Left lung (tissue), 10 donors: Measurements from ENCODE around the gene SPSB4. TPM values are rescaled to one million over a fixed set of nuclear protein-coding genes. Genes with fewer than 3 reads are reported as not detected.

Experiments
- ATAC-seq: fragments of 200-7000 bp; cut with Tn5 transposase; one replicate; pipeline ENCODE4 v1.9.1; 2020; ENCODE audit warnings: moderate library complexity
- DNase-seq, 4 donors: peaks; one replicate each; pipeline ENCODE4 v3.0.0-alpha.2; 2013 to 2020
- H3K27ac ChIP-seq, 2 donors: fragments of 200-600 bp; sonication (generic) in 1 of 2; one replicate each; pipeline versions ENCODE4 v1.5.0 to v1.8.0; 2020 to 2021
- H3K27me3 ChIP-seq, 2 donors: fragments of 200-600 bp; sonication (generic) in 1 of 2; one replicate each; pipeline versions ENCODE4 v1.5.0 to v1.8.0; 2020 to 2021
- H3K36me3 ChIP-seq, 2 donors: fragments of 200-600 bp; sonication (generic) in 1 of 2; one replicate each; pipeline versions ENCODE4 v1.5.0 to v1.8.0; 2020 to 2021
- H3K4me1 ChIP-seq, 2 donors: fragments of 200-600 bp; one replicate each; pipeline ENCODE4 v1.8.0; 2021
- H3K4me3 ChIP-seq, 2 donors: fragments of 200-600 bp; sonication (generic) in 1 of 2; one replicate each; pipeline versions ENCODE4 v1.5.0 to v1.8.0; 2020 to 2021; ENCODE audit warnings: mild to moderate bottlenecking in 1 of 2
- H3K9me3 ChIP-seq, 2 donors: fragments of 200-600 bp; sonication (generic) in 1 of 2; one replicate each; pipeline versions ENCODE4 v1.5.0 to v1.8.0; 2020 to 2021
- CTCF ChIP-seq, 2 donors: fragments of 200-600 bp; sonication (generic) in 1 of 2; IDR thresholded peaks; one replicate each; pipeline versions ENCODE4 v1.5.0 to v1.8.0; 2021; ENCODE audit warnings: antibody characterized with exemption in 2 of 2
- intact Hi-C, 2 donors: fragments of 100-400 bp; cut with DNase I; formaldehyde crosslinking; loops; one replicate each; pipeline versions ENCODE4 v1.11.2 to v1.14.2; 2022
- polyA plus RNA-seq, 6 donors: library from polyadenylated mRNA; unstranded; fragments of 120-200 nt; gene quantifications; one replicate each; pipeline ENCODE4 v1.2.1, GENCODE V29; 2013; ENCODE audit not compliant: insufficient read length in 6 of 6
- total RNA-seq, 2 donors: library from RNA; stranded (reverse); fragmentation: NEBNext Ultra II Directional; extraction: Animal tissue kit (Norgen Biotek cat#: 25700); gene quantifications; one replicate each; pipeline ENCODE4 v1.2.1, GENCODE V29; 2021
- donor health status: DM: no; HTN: yes; CAD: no.
- donor health status: DM: no; HTN: no; CAD: no.

The SPSB4 gene
- total and polyA plus RNA-seq, 8 donors, result 1.3 to 9.9 (median 6.2) TPM

DNA sequence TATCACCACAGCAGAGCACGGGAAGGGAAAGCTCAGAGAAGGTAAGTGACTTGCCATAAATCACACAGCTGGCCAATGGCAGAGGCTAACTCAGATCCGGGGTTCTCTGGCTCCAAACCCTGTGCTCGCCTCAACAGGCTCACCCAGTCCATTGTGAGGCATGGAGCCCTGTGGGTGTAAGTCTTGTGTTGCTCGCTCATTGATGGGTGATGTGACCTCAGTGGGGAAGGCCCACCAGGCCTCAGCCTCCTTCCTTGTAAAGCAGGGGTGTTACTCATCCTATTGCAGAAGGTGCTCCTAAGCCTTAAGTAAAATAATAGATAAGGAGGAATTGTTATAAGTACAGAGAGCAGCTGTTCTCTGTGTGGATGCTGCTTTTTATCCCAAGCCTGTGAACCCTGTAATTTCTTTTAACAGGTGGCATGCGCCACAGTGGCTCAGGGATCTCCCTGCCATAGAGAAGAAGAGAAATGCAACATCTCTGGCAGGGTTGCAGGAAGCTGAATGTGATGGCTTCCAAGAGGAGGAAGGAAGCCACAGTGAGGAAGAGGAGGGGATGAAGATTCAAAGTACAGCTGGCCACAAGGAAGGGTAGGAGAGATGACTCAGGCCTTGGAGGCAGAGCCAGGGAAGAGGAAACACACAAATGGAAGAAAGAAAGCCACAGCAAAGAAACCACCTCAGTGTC is 30.9 kb upstream of the SPSB4 start:
- no peak for TF ChIP-seq CTCF (IDR thresholded peaks at IDR 0.05)
- ATAC-seq (no peak), DNase-seq (no peak)
- Histone ChIP-seq H3K27me3 (no peaks in the 10 kb centered on the region), H3K4me3 (no peak overlapping the region), H3K9me3 (no peaks in the 10 kb centered on the region), H3K36me3 (no peaks in the 10 kb centered on the region), H3K4me1 (no peaks in the 10 kb centered on the region), H3K27ac (no peak overlapping the region)
- intact Hi-C loops, result no loop called here

- ATAC-seq, result no peak
- H3K36me3 ChIP-seq, result no peaks in the 10 kb centered on the region
- intact Hi-C loops, result no loop called here
- H3K27ac ChIP-seq, result no peak overlapping the region
- H3K27me3 ChIP-seq, result no peaks in the 10 kb centered on the region
- TF ChIP-seq CTCF (IDR thresholded peaks at IDR 0.05), result no peak
- H3K4me1 ChIP-seq, result no peaks in the 10 kb centered on the region
- no peak overlapping the region for H3K4me3 ChIP-seq
- no peak for DNase-seq
- H3K9me3 ChIP-seq, result no peaks in the 10 kb centered on the region
These were observed 29.9 kb upstream of the SPSB4 start for GRCh38 chr3:141021261-141021660.

GRCh38 chr3:141030296-141030695 is 20.9 kb upstream of the SPSB4 start:
- Histone ChIP-seq H3K27me3 (no peaks in the 10 kb centered on the region), H3K9me3 (no peaks in the 10 kb centered on the region), H3K36me3 (no peaks in the 10 kb centered on the region), H3K4me3 (no peak overlapping the region), H3K4me1 (no peaks in the 10 kb centered on the region), H3K27ac (no peak overlapping the region)
- no peak for ATAC-seq
- intact Hi-C loops, result no loop called here
- DNase-seq, result no peak
- TF ChIP-seq CTCF (IDR thresholded peaks at IDR 0.05), result no peak

GRCh38 chr3:141039589-141039988 is 11.6 kb upstream of the SPSB4 start:
- Histone ChIP-seq H3K27me3 (peaks cover 0 to 10% of the 10 kb centered on the region in 2 donors), H3K4me3 (no peak overlapping the region), H3K9me3 (no peaks in the 10 kb centered on the region), H3K4me1 (no peaks in the 10 kb centered on the region), H3K27ac (no peak overlapping the region), H3K36me3 (no peaks in the 10 kb centered on the region)
- TF ChIP-seq CTCF (IDR thresholded peaks at IDR 0.05), result no peak
- intact Hi-C loops, result no loop called here
- ATAC-seq (no peak), DNase-seq (no peak)

DNA sequence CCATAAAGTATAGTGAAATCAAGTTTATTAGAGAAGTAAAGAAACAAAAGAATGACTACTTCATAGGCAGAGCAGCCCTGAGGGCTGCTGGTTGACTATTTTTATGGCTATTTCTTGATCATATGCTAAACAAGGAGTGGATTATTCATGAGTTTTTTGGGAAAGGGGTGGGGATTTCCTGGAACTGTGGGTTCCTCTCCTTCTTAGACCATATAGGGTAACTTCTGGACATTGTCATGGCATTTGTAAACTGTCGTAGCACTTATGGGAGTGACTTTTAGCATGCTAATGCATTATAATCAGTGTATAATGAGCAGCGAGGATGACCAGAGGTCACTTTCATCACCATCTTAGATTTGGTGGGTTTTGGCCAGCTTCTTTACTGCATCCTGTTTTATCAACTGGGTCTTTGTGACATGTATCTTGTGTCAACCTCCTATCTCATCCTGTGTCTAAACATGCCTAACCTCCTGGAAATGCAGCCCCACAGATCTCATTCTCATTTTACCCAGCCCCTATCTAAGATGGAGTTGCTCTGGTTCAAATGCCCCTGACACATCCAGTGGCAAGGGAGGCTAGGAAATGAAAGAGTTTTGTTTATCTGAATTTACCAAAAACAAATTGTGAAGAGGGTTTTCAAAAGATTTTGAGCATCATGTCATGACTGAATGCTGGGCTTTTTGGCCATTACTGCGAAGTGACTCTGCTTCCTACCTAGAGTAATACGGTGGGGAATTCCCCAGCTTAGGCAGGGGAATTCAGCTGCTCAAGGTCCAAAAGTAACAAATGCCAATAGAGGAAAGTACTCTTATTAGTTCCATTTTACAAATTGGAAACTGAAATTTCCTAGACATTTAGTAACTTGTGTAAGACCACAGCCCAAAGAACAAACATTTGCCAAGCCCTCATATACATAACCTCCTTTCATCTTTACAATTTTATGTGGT is 6.2 kb upstream of the SPSB4 start:
- TF ChIP-seq CTCF (IDR thresholded peaks at IDR 0.05), result no peak
- H3K36me3 ChIP-seq, result no peaks in the 10 kb centered on the region
- intact Hi-C loops, result no loop called here
- no peak for DNase-seq
- no peak for ATAC-seq
- no peaks in the 10 kb centered on the region for H3K4me1 ChIP-seq
- H3K27me3 ChIP-seq, result peaks cover 0 to 31% of the 10 kb centered on the region in 2 donors
- H3K9me3 ChIP-seq, result no peaks in the 10 kb centered on the region
- H3K27ac ChIP-seq, result no peak overlapping the region
- no peak overlapping the region for H3K4me3 ChIP-seq
